ENCODE results near the gene EIF2AK3. TPM values are rescaled to one million over a fixed set of nuclear protein-coding genes. Genes with fewer than 3 reads are reported as not detected.

Gene EIF2AK3
- 10 to 100 TPM; 24.8 to 25.3 TPM for total RNA-seq
- 10 to 100 TPM in 1 of 2 donors, 1 to 10 TPM in 1; 4.0 to 10.6 TPM for polyA plus RNA-seq
- long read RNA-seq, donor 1, partial matches to known transcripts, result 3 of 5 reads
- long read RNA-seq, donor 1, other reads (novel, unspliced or antisense), result 2 of 5 reads
- long read RNA-seq, donor 2, full-length matches to known transcripts, result 5 of 7 reads
- long read RNA-seq, donor 2, partial matches to known transcripts, result 1 of 7 reads
- long read RNA-seq, donor 2, other reads (novel, unspliced or antisense), result 1 of 7 reads

DNA sequence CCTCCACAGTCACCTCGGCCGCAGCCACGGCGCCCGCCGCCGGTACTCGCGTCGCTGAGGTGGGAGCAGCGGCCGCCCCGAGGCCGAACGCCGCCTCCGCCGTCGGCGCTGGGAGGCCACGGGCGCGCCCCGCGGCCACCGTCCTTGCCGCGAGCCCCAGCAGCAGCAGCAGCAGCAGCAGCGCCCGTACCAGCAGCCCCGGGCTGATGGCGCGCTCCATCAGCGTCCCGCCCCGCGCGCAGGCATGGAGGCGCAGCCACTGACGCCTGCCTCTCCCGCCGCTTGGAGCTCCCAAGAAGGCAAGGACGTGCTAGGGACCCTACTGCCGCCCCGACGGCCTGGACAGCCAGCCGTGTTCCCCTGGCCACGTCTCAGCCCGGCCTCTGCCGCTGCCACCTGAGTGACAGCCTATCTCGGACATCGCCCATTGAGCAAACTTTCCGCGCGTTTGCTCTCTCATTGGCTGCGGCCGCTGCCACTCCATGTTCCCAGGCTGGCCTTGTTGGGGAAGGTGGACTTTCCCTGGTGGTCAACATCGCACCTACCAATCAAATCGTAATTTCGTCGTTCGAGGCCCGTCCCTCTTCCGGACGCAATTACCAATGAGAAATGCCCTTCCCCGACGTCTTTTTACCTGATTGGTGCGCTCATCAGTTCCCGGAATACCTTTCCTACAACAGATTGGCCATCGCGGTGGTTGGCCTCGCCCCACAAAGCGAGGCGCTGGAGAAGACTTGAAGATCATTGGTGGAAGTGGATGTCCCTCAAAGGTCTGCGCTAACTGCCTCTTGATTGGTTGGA, at the start of gene EIF2AK3:
TSS of gene EIF2AK3 (minus strand) at position 410 of the 801 bp plus-strand sequence. CDS start at position 220, 190 bp downstream.
- peak within 1 kb of the TSS; percentile 73 to 77 for H3K4me3 ChIP-seq (ENCODE audit: low read length in 2 of 2)
- no peaks in the 10 kb centered on the region for H3K27me3 ChIP-seq (ENCODE audit: control insufficient read depth in 1 of 2, insufficient read depth in 2 of 2, low read length in 1 of 2)
- peak; percentile 96 for ATAC-seq (ENCODE audit: low FRiP score)
- H3K9me3 ChIP-seq (ENCODE audit: control insufficient read depth, low read length), result no peaks in the 10 kb centered on the region
- peak; percentile 99 for DNase-seq
- H3K36me3 ChIP-seq (ENCODE audit: control insufficient read depth in 1 of 2, insufficient read depth in 2 of 2, low read length in 1 of 2), result no peaks in the 10 kb centered on the region
- WGBS, 2 donors, result 0% methylated on average over 71 to 75 of the region's 75 CpGs
- H3K27ac ChIP-seq (ENCODE audit: low read depth in 1 of 2, low read length in 2 of 2), result peak within 1 kb of the TSS; percentile 62 to 100
- intact Hi-C loops (cut with DNase I), result loop anchor here in 1 of 2 donors (1.0 kb wide), 1 partner anchor 64 kb away; the partner anchor contains the start of gene RPIA
- peaks cover 0 to 5% of the 10 kb centered on the region in 2 donors for H3K4me1 ChIP-seq (ENCODE audit: control insufficient read depth in 1 of 2, insufficient read depth in 2 of 2, low read length in 2 of 2)

DNA sequence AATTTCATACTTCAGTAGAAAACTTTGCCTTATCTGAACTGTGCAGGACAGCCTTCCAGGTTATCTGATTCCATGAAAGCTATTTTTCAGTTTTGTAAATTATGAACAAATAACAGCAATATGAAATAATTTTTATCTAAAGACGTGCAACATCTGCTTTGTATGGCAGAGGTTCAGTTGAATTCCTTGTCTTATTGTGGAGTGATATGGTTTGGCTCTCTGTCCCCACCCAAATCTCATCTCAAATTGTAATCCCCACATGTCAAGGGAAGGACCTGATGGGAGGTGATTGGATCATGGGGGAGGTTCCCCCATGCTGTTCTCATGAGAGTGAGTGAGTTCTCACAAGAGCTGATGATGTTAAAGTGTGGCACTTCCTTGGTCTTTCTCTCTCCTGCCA, 46.1 kb upstream of the EIF2AK3 start:
- DNase-seq, result no peak
- no peak overlapping the region for H3K27ac ChIP-seq (ENCODE audit: low read depth in 1 of 2, low read length in 2 of 2)
- no peaks in the 10 kb centered on the region for H3K27me3 ChIP-seq (ENCODE audit: control insufficient read depth in 1 of 2, insufficient read depth in 2 of 2, low read length in 1 of 2)
- no peaks in the 10 kb centered on the region for H3K4me1 ChIP-seq (ENCODE audit: control insufficient read depth in 1 of 2, insufficient read depth in 2 of 2, low read length in 2 of 2)
- H3K9me3 ChIP-seq (ENCODE audit: control insufficient read depth, low read length), result no peaks in the 10 kb centered on the region
- no peak for ATAC-seq (ENCODE audit: low FRiP score)
- H3K4me3 ChIP-seq (ENCODE audit: low read length in 2 of 2), result no peak overlapping the region
- no peaks in the 10 kb centered on the region for H3K36me3 ChIP-seq (ENCODE audit: control insufficient read depth in 1 of 2, insufficient read depth in 2 of 2, low read length in 1 of 2)
- WGBS, 2 donors, result 57 to 61% methylated on average over 1 of the region's 1 CpG
- intact Hi-C loops (cut with DNase I), result no loop called here

DNA sequence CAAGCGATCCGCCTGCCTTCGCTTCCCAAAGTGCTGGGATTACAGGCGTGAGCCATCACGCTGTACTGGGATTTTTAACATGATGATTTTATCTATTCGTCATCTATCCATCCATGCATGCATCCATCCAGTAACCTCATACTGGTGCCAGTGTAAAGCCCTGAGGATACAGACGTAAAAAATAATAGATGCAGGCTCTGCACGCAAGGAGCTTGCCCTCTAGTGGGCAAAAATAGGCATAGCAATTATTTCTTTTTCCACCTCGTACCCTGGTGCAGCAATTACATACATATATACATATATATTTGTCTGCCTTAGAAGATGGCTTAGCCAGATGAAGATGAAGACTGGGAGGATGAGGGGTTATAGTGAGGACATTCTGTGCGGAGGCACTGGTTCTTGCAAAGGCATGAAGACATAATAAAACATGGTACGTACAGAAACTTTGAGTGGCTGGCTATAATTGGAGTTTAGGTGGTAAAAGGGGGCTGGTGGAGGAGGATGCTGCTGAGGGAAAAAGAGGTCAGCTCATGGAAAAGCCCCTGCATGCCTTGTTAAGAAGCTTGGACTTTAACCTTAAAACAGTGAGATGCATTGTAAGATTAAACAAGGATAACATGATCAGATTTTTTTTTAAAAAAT, 44.6 kb upstream of the EIF2AK3 start:
- intact Hi-C loops (cut with DNase I), result loop anchor here in 1 of 2 donors (1.0 kb wide), 1 partner anchor 81 kb away; no protein-coding TSS in a partner anchor
- DNase-seq, result no peak
- ATAC-seq (ENCODE audit: low FRiP score), result peak; percentile 71
- H3K4me3 ChIP-seq (ENCODE audit: low read length in 2 of 2), result peak overlapping the region in 1 of 2 donors; percentile 41
- no peaks in the 10 kb centered on the region for H3K4me1 ChIP-seq (ENCODE audit: control insufficient read depth in 1 of 2, insufficient read depth in 2 of 2, low read length in 2 of 2)
- H3K9me3 ChIP-seq (ENCODE audit: control insufficient read depth, low read length), result no peaks in the 10 kb centered on the region
- 36% methylated on average over 11 of the region's 11 CpGs for WGBS, 2 donors
- H3K36me3 ChIP-seq (ENCODE audit: control insufficient read depth in 1 of 2, insufficient read depth in 2 of 2, low read length in 1 of 2), result no peaks in the 10 kb centered on the region
- no peaks in the 10 kb centered on the region for H3K27me3 ChIP-seq (ENCODE audit: control insufficient read depth in 1 of 2, insufficient read depth in 2 of 2, low read length in 1 of 2)
- H3K27ac ChIP-seq (ENCODE audit: low read depth in 1 of 2, low read length in 2 of 2), result no peak overlapping the region

DNA sequence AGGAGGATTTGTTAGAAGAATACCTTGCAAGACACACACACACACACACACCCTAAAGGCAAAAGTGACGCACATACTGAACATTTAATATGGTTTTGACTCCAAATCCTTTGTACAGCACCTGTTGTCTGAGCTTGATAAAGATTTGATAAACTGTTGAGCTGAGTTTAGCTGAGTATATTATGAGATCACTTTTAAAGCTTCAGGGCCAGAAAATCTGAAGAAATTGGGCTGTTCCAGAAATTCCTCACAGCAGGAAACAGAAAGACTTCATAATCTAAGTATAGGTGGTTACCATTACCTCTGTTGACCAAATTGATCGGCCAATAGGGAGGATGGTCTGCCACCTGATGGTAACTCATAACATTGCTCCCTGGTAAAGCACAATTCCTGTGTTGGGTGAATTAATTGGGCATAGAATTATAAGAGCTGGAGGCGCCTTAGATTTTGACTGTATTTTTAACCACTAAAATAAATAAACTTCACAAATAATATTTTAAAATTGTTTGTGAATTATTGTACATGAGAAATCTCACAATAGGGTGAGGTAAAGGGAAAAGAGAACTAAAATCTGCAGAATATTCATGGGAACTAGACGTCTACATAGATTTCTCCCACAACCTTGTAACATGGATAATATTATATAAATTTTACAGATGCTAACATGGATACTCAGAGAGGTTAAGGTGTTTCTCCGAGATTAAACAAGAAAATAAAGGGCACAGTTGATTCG, 42.4 kb upstream of the EIF2AK3 start:
- Histone ChIP-seq H3K9me3 (ENCODE audit: control insufficient read depth, low read length) (no peaks in the 10 kb centered on the region), H3K4me3 (ENCODE audit: low read length in 2 of 2) (no peak overlapping the region), H3K36me3 (ENCODE audit: control insufficient read depth in 1 of 2, insufficient read depth in 2 of 2, low read length in 1 of 2) (no peaks in the 10 kb centered on the region), H3K27ac (ENCODE audit: low read depth in 1 of 2, low read length in 2 of 2) (no peak overlapping the region), H3K4me1 (ENCODE audit: control insufficient read depth in 1 of 2, insufficient read depth in 2 of 2, low read length in 2 of 2) (no peaks in the 10 kb centered on the region), H3K27me3 (ENCODE audit: control insufficient read depth in 1 of 2, insufficient read depth in 2 of 2, low read length in 1 of 2) (no peaks in the 10 kb centered on the region)
- WGBS, 2 donors, result 66 to 69% methylated on average over 6 of the region's 6 CpGs
- intact Hi-C loops (cut with DNase I), result loop anchor here in 1 of 2 donors (2.0 kb wide), 1 partner anchor 79 kb away; no protein-coding TSS in a partner anchor
- ATAC-seq (ENCODE audit: low FRiP score), result no peak
- no peak for DNase-seq

DNA sequence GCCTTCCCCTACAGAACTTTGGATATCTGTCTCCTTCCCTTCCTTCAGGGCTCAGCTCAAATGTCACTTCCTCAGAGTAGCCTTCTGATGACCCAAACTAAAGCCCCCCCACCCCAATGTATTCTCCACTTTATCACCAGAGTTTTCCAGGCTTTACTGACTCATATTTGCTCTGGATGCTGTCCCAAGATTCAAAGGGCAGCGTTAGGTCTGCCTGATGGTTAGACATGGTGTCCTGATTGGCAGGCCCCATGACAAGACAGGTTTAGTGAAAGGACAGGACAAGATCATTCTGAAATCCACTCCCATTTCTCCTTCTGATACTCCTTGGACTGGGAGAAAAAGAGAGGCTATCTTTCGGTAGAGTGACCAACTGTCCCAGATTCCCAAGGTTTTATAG, 41.6 kb upstream of the EIF2AK3 start:
- Histone ChIP-seq H3K27ac (ENCODE audit: low read depth in 1 of 2, low read length in 2 of 2) (no peak overlapping the region), H3K27me3 (ENCODE audit: control insufficient read depth in 1 of 2, insufficient read depth in 2 of 2, low read length in 1 of 2) (no peaks in the 10 kb centered on the region), H3K9me3 (ENCODE audit: control insufficient read depth, low read length) (no peaks in the 10 kb centered on the region), H3K4me3 (ENCODE audit: low read length in 2 of 2) (no peak overlapping the region), H3K4me1 (ENCODE audit: control insufficient read depth in 1 of 2, insufficient read depth in 2 of 2, low read length in 2 of 2) (no peaks in the 10 kb centered on the region), H3K36me3 (ENCODE audit: control insufficient read depth in 1 of 2, insufficient read depth in 2 of 2, low read length in 1 of 2) (no peaks in the 10 kb centered on the region)
- ATAC-seq (ENCODE audit: low FRiP score) (no peak), DNase-seq (no peak)
- 62 to 67% methylated on average over 2 of the region's 2 CpGs for WGBS, 2 donors
- intact Hi-C loops (cut with DNase I), result loop anchor here in 1 of 2 donors (2.0 kb wide), 1 partner anchor 78 kb away; no protein-coding TSS in a partner anchor

DNA sequence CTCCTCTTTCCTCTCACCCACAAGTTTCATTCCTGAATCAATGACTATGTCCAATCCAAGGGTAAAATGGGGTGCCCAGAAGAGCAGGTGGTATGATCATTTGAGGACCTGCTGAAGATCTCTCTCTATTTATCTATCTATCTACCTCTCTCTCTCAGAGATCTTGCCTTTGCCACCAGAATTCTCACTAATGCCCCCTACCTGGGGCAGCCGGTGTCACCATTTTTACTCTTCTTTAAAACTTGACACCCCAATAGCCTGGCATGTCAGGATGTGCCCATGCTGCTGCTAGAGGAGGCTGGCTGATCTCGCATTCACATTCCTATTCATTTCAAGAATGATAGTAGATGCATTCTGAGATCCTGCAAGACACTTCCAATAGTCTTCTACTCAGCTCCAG, 40.0 kb upstream of the EIF2AK3 start:
- DNase-seq (no peak), ATAC-seq (ENCODE audit: low FRiP score) (no peak)
- intact Hi-C loops (cut with DNase I), result no loop called here
- no peaks in the 10 kb centered on the region for H3K36me3 ChIP-seq (ENCODE audit: control insufficient read depth in 1 of 2, insufficient read depth in 2 of 2, low read length in 1 of 2)
- no peaks in the 10 kb centered on the region for H3K4me1 ChIP-seq (ENCODE audit: control insufficient read depth in 1 of 2, insufficient read depth in 2 of 2, low read length in 2 of 2)
- H3K27ac ChIP-seq (ENCODE audit: low read depth in 1 of 2, low read length in 2 of 2), result no peak overlapping the region
- H3K9me3 ChIP-seq (ENCODE audit: control insufficient read depth, low read length), result no peaks in the 10 kb centered on the region
- WGBS, 2 donors, result 88 to 91% methylated on average over 2 of the region's 2 CpGs
- H3K4me3 ChIP-seq (ENCODE audit: low read length in 2 of 2), result no peak overlapping the region
- no peaks in the 10 kb centered on the region for H3K27me3 ChIP-seq (ENCODE audit: control insufficient read depth in 1 of 2, insufficient read depth in 2 of 2, low read length in 1 of 2)

DNA sequence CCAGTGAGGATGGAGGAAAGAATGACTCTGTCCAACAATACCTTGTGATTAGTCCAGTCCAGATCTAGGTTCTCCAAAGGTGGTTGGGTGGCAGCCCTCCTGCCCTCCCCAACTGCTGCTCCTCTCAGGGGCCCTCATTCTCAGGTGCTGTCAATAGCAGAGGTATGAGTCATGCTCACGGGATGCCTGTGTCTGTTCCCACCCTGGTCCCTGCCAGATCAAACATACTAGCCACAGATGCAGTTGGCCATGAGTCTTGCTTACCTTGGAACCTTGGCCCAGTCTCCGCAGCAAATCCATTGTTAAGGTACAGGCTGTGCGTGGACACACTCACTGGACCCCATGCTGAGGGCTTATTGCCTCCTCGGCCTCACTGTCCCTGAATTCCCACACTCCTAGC, 39.3 kb upstream of the EIF2AK3 start:
- intact Hi-C loops (cut with DNase I), result no loop called here
- no peaks in the 10 kb centered on the region for H3K36me3 ChIP-seq (ENCODE audit: control insufficient read depth in 1 of 2, insufficient read depth in 2 of 2, low read length in 1 of 2)
- H3K4me3 ChIP-seq (ENCODE audit: low read length in 2 of 2), result no peak overlapping the region
- ATAC-seq (ENCODE audit: low FRiP score), result no peak
- no peaks in the 10 kb centered on the region for H3K4me1 ChIP-seq (ENCODE audit: control insufficient read depth in 1 of 2, insufficient read depth in 2 of 2, low read length in 2 of 2)
- DNase-seq, result no peak
- WGBS, 2 donors, result 39 to 42% methylated on average over 4 of the region's 4 CpGs
- H3K9me3 ChIP-seq (ENCODE audit: control insufficient read depth, low read length), result no peaks in the 10 kb centered on the region
- H3K27ac ChIP-seq (ENCODE audit: low read depth in 1 of 2, low read length in 2 of 2), result no peak overlapping the region
- no peaks in the 10 kb centered on the region for H3K27me3 ChIP-seq (ENCODE audit: control insufficient read depth in 1 of 2, insufficient read depth in 2 of 2, low read length in 1 of 2)

DNA sequence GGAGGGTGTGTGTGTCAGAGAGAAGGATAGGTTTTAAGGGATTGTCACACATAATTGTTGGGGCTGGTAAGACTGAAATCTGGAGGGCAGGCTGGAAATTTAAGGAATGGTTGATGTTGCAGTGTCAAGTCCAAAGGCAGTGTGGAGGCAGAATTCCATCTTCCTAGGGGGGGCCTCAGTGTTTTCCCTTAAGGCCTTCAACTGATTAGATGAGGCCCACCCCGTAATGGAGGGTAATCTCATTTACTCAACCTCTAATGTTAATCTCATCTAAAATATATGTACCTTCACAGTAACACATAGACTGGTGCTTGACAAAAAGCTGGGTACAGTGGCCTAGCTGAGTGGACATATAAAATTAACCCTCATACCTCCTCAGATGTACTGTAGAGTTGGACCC, 33.4 kb upstream of the EIF2AK3 start:
- no peaks in the 10 kb centered on the region for H3K9me3 ChIP-seq (ENCODE audit: control insufficient read depth, low read length)
- DNase-seq (no peak), ATAC-seq (ENCODE audit: low FRiP score) (no peak)
- intact Hi-C loops (cut with DNase I), result no loop called here
- H3K4me3 ChIP-seq (ENCODE audit: low read length in 2 of 2), result no peak overlapping the region
- 93 to 100% methylated on average over 1 of the region's 1 CpG for WGBS, 2 donors
- no peaks in the 10 kb centered on the region for H3K27me3 ChIP-seq (ENCODE audit: control insufficient read depth in 1 of 2, insufficient read depth in 2 of 2, low read length in 1 of 2)
- peaks cover 0 to 1% of the 10 kb centered on the region in 2 donors for H3K4me1 ChIP-seq (ENCODE audit: control insufficient read depth in 1 of 2, insufficient read depth in 2 of 2, low read length in 2 of 2)
- H3K27ac ChIP-seq (ENCODE audit: low read depth in 1 of 2, low read length in 2 of 2), result no peak overlapping the region
- H3K36me3 ChIP-seq (ENCODE audit: control insufficient read depth in 1 of 2, insufficient read depth in 2 of 2, low read length in 1 of 2), result no peaks in the 10 kb centered on the region

Data from aorta (tissue), 5 donors.